KOPT-K1 (cell line): ENCODE results near the gene PDE6A.

Experiments
- H3K27ac ChIP-seq: fragments of 200-600 bp; sonication (generic); 2 replicates; pipeline ENCODE4 v1.5.1; 2016; ENCODE audit warnings: antibody characterized with exemption, mild to moderate bottlenecking, low read depth, low read length; ENCODE audit not compliant: poor library complexity, severe bottlenecking
- H3K36me3 ChIP-seq: fragments of 200-600 bp; sonication (generic); 2 replicates; pipeline ENCODE4 v1.5.1; 2017; ENCODE audit warnings: antibody characterized with exemption, mild to moderate bottlenecking, low read length, moderate library complexity; ENCODE audit not compliant: insufficient read depth
- H3K9me3 ChIP-seq: fragments of 200-600 bp; sonication (generic); 2 replicates; pipeline ENCODE4 v1.5.1; 2017; ENCODE audit warnings: antibody characterized with exemption, low read length, mild to moderate bottlenecking; ENCODE audit not compliant: insufficient read depth, poor library complexity, severe bottlenecking

The PDE6A gene

GRCh38 chr5:149944666-149945065 is at the start of gene PDE6A:
Gene PDE6A, minus strand, starts transcription at chr5:149944793. Its CDS starts 120 bp downstream, at chr5:149944673.
- no peaks in the 10 kb centered on the region for H3K36me3 ChIP-seq
- H3K9me3 ChIP-seq: no peaks in the 10 kb centered on the region
- H3K27ac ChIP-seq: no peak within 1 kb of the TSS

GRCh38 chr5:149993471-149993870 is 48.9 kb upstream of the PDE6A start:
- no peaks in the 10 kb centered on the region for H3K9me3 ChIP-seq
- H3K36me3 ChIP-seq: peaks cover 10% of the 10 kb centered on the region; the same call in 1 of the 2 replicates
- no peak overlapping the region for H3K27ac ChIP-seq

- Histone ChIP-seq H3K9me3 (no peaks in the 10 kb centered on the region), H3K36me3 (peaks cover 9% of the 10 kb centered on the region; the same call in 1 of the 2 replicates), H3K27ac (no peak overlapping the region)
These were observed 46.2 kb upstream of the PDE6A start for GRCh38 chr5:149990518-149991376.

GRCh38 chr5:149988126-149988525 is 43.5 kb upstream of the PDE6A start:
- Histone ChIP-seq H3K36me3 (no peaks in the 10 kb centered on the region), H3K9me3 (no peaks in the 10 kb centered on the region), H3K27ac (no peak overlapping the region)

GRCh38 chr5:149982505-149982904 is 37.9 kb upstream of the PDE6A start:
- Histone ChIP-seq H3K9me3 (no peaks in the 10 kb centered on the region), H3K27ac (no peak overlapping the region), H3K36me3 (peaks cover 21% of the 10 kb centered on the region; the same call in 1 of the 2 replicates)

- H3K27ac ChIP-seq: no peak overlapping the region
- H3K9me3 ChIP-seq: no peaks in the 10 kb centered on the region
- H3K36me3 ChIP-seq: peaks cover 21% of the 10 kb centered on the region; the same call in 1 of the 2 replicates
These were observed 36.6 kb upstream of the PDE6A start for GRCh38 chr5:149981206-149981605.

GRCh38 chr5:149979896-149980295 is 35.3 kb upstream of the PDE6A start:
- no peaks in the 10 kb centered on the region for H3K9me3 ChIP-seq
- H3K27ac ChIP-seq: no peak overlapping the region
- H3K36me3 ChIP-seq: peaks cover 21% of the 10 kb centered on the region; the same call in 1 of the 2 replicates

- Histone ChIP-seq H3K27ac (no peak overlapping the region), H3K9me3 (no peaks in the 10 kb centered on the region), H3K36me3 (peaks cover 15% of the 10 kb centered on the region; the same call in 1 of the 2 replicates)
These were observed 30.8 kb upstream of the PDE6A start for GRCh38 chr5:149975409-149975808.

GRCh38 chr5:149969181-149969930 is 24.8 kb upstream of the PDE6A start:
- no peak overlapping the region for H3K27ac ChIP-seq
- no peaks in the 10 kb centered on the region for H3K36me3 ChIP-seq
- H3K9me3 ChIP-seq: no peaks in the 10 kb centered on the region

- Histone ChIP-seq H3K9me3 (no peaks in the 10 kb centered on the region), H3K27ac (no peak overlapping the region)
These were observed 22.4 kb upstream of the PDE6A start for GRCh38 chr5:149966946-149967345.

GRCh38 chr5:149963729-149964128 is 19.1 kb upstream of the PDE6A start:
- Histone ChIP-seq H3K27ac (no peak overlapping the region), H3K36me3 (no peaks in the 10 kb centered on the region), H3K9me3 (no peaks in the 10 kb centered on the region)

More at GRCh38 chr5:149966946-149967345, 22.4 kb upstream of the PDE6A start:
- H3K36me3 ChIP-seq: no peaks in the 10 kb centered on the region

GRCh38 chr5:149962601-149963300 is 18.2 kb upstream of the PDE6A start:
- Histone ChIP-seq H3K27ac (no peak overlapping the region), H3K36me3 (no peaks in the 10 kb centered on the region), H3K9me3 (no peaks in the 10 kb centered on the region)

- H3K9me3 ChIP-seq: no peaks in the 10 kb centered on the region
- H3K27ac ChIP-seq: no peak overlapping the region
- no peaks in the 10 kb centered on the region for H3K36me3 ChIP-seq
These were observed 17.4 kb upstream of the PDE6A start for GRCh38 chr5:149961957-149962409.

- Histone ChIP-seq H3K9me3 (no peaks in the 10 kb centered on the region), H3K36me3 (no peaks in the 10 kb centered on the region), H3K27ac (peak overlapping the region; percentile 57)
These were observed 16.6 kb upstream of the PDE6A start for GRCh38 chr5:149961186-149961685.
